SK-N-MC (cell line): ENCODE measurements around the gene ATP6V1C2.

Source experiments
- DNase-seq: peaks from one replicate; pipeline ENCODE4 v3.0.0-alpha.2; 2011; ENCODE audit warnings: low read depth, low spot score
- H3K27ac ChIP-seq: fragments of 200-600 bp; sonication (generic); 2 replicates; pipeline ENCODE4 v1.5.1; 2016; ENCODE audit warnings: mixed run types
- H3K36me3 ChIP-seq: fragments of 200-600 bp; sonication (generic); 2 replicates; pipeline ENCODE4 v1.6.1; 2017; ENCODE audit warnings: antibody characterized with exemption, low read length, mixed read lengths; ENCODE audit not compliant: insufficient read depth
- H3K4me3 ChIP-seq: fragments of 200-600 bp; sonication (generic); 2 replicates; pipeline ENCODE4 v1.5.1; 2016
- H3K9ac ChIP-seq: fragments of 200-600 bp; sonication (generic); 2 replicates; pipeline ENCODE4 v1.8.0; 2017; ENCODE audit warnings: mixed run types, mixed read lengths; ENCODE audit not compliant: insufficient read length
- H3K9me3 ChIP-seq: fragments of 200-600 bp; sonication (generic); 2 replicates; pipeline ENCODE4 v1.6.1; 2017; ENCODE audit warnings: low read depth, mild to moderate bottlenecking, antibody characterized with exemption, low read length, moderate library complexity, mixed read lengths
- EZH2 ChIP-seq: fragments of 200-600 bp; sonication (generic); IDR thresholded peaks from one replicate; pipeline ENCODE4 v1.6.1; 2017; ENCODE audit warnings: antibody characterized with exemption
- FOXP2 ChIP-seq: optimal IDR thresholded peaks from 2 replicates; pipeline ENCODE3; 2011; ENCODE audit warnings: mild to moderate bottlenecking, moderate library complexity; ENCODE audit not compliant: insufficient read depth; ENCODE audit errors: extremely low read length, control extremely low read depth
- POLR2AphosphoS5 ChIP-seq: IDR thresholded peaks from 2 replicates; pipeline ENCODE4 v1.6.1; 2012; ENCODE audit warnings: mild to moderate bottlenecking, low read depth, low read length, borderline replicate concordance

Gene ATP6V1C2

GRCh38 chr2:10830203-10830602 is 108.8 kb downstream of the ATP6V1C2 start:
- no peak for TF ChIP-seq POLR2AphosphoS5
- no peak for TF ChIP-seq EZH2
- no peak for TF ChIP-seq FOXP2
- no peak overlapping the region for H3K4me3 ChIP-seq
- no peak overlapping the region for H3K27ac ChIP-seq
- no peaks in the 10 kb centered on the region for H3K9me3 ChIP-seq
- no peak overlapping the region for H3K9ac ChIP-seq
- no peaks in the 10 kb centered on the region for H3K36me3 ChIP-seq
- DNase-seq = no peak

GRCh38 chr2:10830641-10831399 is 109.4 kb downstream of the ATP6V1C2 start:
- H3K36me3 ChIP-seq = no peaks in the 10 kb centered on the region
- DNase-seq = no peak
- no peak overlapping the region for H3K9ac ChIP-seq
- no peak for TF ChIP-seq POLR2AphosphoS5
- no peak for TF ChIP-seq EZH2
- no peak for TF ChIP-seq FOXP2
- no peak overlapping the region for H3K27ac ChIP-seq
- H3K4me3 ChIP-seq = no peak overlapping the region
- no peaks in the 10 kb centered on the region for H3K9me3 ChIP-seq

- no peak for TF ChIP-seq FOXP2
- no peak for TF ChIP-seq POLR2AphosphoS5
- no peak for TF ChIP-seq EZH2
- Histone ChIP-seq H3K9me3 (no peaks in the 10 kb centered on the region), H3K4me3 (no peak overlapping the region), H3K27ac (no peak overlapping the region), H3K9ac (no peak overlapping the region), H3K36me3 (no peaks in the 10 kb centered on the region)
- DNase-seq = no peak
These were observed 110.1 kb downstream of the ATP6V1C2 start for GRCh38 chr2:10831400-10831985.

GRCh38 chr2:10832203-10832936 is 110.9 kb downstream of the ATP6V1C2 start:
- Histone ChIP-seq H3K27ac (no peak overlapping the region), H3K4me3 (peak overlapping the region; percentile 36; the same call in 1 of the 2 replicates), H3K36me3 (no peaks in the 10 kb centered on the region), H3K9me3 (no peaks in the 10 kb centered on the region), H3K9ac (no peak overlapping the region)
- DNase-seq = no peak
- TF ChIP-seq POLR2AphosphoS5 (no peak), FOXP2 (no peak), EZH2 (no peak)

- no peak overlapping the region for H3K4me3 ChIP-seq
- no peak for TF ChIP-seq FOXP2
- no peak for TF ChIP-seq POLR2AphosphoS5
- no peak for DNase-seq
These were observed 111.6 kb downstream of the ATP6V1C2 start for GRCh38 chr2:10833021-10833420.

GRCh38 chr2:10834068-10834655 is 112.7 kb downstream of the ATP6V1C2 start:
- Histone ChIP-seq H3K36me3 (no peaks in the 10 kb centered on the region), H3K9ac (peak overlapping the region; percentile 59), H3K9me3 (no peaks in the 10 kb centered on the region), H3K27ac (peak overlapping the region; percentile 89), H3K4me3 (peak overlapping the region; percentile 23)
- TF ChIP-seq POLR2AphosphoS5 = no peak
- TF ChIP-seq FOXP2 = no peak
- no peak for TF ChIP-seq EZH2
- no peak for DNase-seq

More at GRCh38 chr2:10833021-10833420, 111.6 kb downstream of the ATP6V1C2 start:
- H3K36me3 ChIP-seq = no peaks in the 10 kb centered on the region
- H3K9me3 ChIP-seq = no peaks in the 10 kb centered on the region
- peak overlapping the region; percentile 20 for H3K9ac ChIP-seq
- H3K27ac ChIP-seq = peak overlapping the region; percentile 89
